SK-N-SH (cell line): ENCODE results near the gene CNNM1. TPM values are rescaled to one million over a fixed set of nuclear protein-coding genes. Genes with fewer than 3 reads are reported as not detected.

ENCODE experiments used
- CTCF ChIA-PET: fragments of 300-600, 350-600 bp; formaldehyde crosslinking; extraction: SDS; loops from one replicate; lab custom pipeline; 2021; lab: Yijun Ruan, JAX
- POLR2A ChIA-PET: fragments of 350-600 bp; sonication (Branson Sonifier 250); formaldehyde crosslinking; extraction: SDS; loops from one replicate; lab custom pipeline; 2020; ENCODE audit warnings: antibody characterized with exemption, inconsistent platforms; lab: Yijun Ruan, JAX
- DNase-seq: peaks from one replicate; pipeline ENCODE4 v3.0.0; 2012
- H2AFZ ChIP-seq: fragments of 200-600 bp; sonication (generic); 2 replicates; pipeline ENCODE4 v1.8.1; 2016; ENCODE audit warnings: antibody characterized with exemption, mild to moderate bottlenecking, low read depth
- H3F3A ChIP-seq: fragments of 200-600 bp; sonication (generic); replicated peaks from 2 replicates; pipeline ENCODE3; 2016; ENCODE audit warnings: antibody characterized with exemption, mild to moderate bottlenecking; ENCODE audit not compliant: insufficient read depth
- H3K27ac ChIP-seq, 2 experiments: fragments of 200-500 bp in 1 of 2; fragments of 200-600 bp in 1 of 2; sonication (Bioruptor generic) in 1 of 2; sonication (generic), shearing (Covaris generic) in 1 of 2; 2 replicates each; pipeline versions ENCODE4 v1.5.1 to v1.6.1; 2014 to 2016; ENCODE audit warnings: low read depth in 2 of 2, inconsistent platforms in 1 of 2, low read length in 1 of 2, mild to moderate bottlenecking in 1 of 2, mixed read lengths in 1 of 2
- H3K27me3 ChIP-seq: fragments of 200-600 bp; sonication (generic), shearing (Covaris generic); 2 replicates; pipeline ENCODE4 v1.6.1; 2016; ENCODE audit warnings: mixed run types; ENCODE audit not compliant: insufficient read depth
- H3K36me3 ChIP-seq, 2 experiments: fragments of 200-500 bp in 1 of 2; fragments of 200-600 bp in 1 of 2; sonication (Bioruptor generic) in 1 of 2; sonication (generic) in 1 of 2; replicated peaks in 1 of 2; 2 replicates each; pipeline versions ENCODE3 to v1.5.1; 2014 to 2016; ENCODE audit warnings: low read length in 1 of 2, mild to moderate bottlenecking in 1 of 2; ENCODE audit not compliant: insufficient read depth in 2 of 2, control insufficient read depth in 1 of 2
- H3K4me1 ChIP-seq, 2 experiments: fragments of 200-500 bp in 1 of 2; fragments of 200-600 bp in 1 of 2; sonication (Bioruptor generic) in 1 of 2; sonication (generic), shearing (Covaris generic) in 1 of 2; 2 replicates each; pipeline versions ENCODE4 v1.5.1 to v1.6.1; 2014 to 2016; ENCODE audit warnings: low read depth in 1 of 2, low read length in 1 of 2, mixed run types in 1 of 2; ENCODE audit not compliant: insufficient read depth in 2 of 2, control insufficient read depth in 1 of 2
- H3K4me2 ChIP-seq: fragments of 200-600 bp; sonication (generic), shearing (Covaris generic); 2 replicates; pipeline ENCODE4 v1.6.1; 2017; ENCODE audit warnings: mixed run types
- H3K4me3 ChIP-seq, 2 experiments: fragments of 200-500 bp in 1 of 2; fragments of 200-600 bp in 1 of 2; sonication (Bioruptor generic) in 1 of 2; sonication (generic), shearing (Covaris generic) in 1 of 2; 2 replicates each; pipeline versions ENCODE4 v1.5.1 to v1.8.1; 2014 to 2016; ENCODE audit warnings: low read depth in 2 of 2, inconsistent platforms in 1 of 2, low read length in 1 of 2, mild to moderate bottlenecking in 1 of 2, mixed read lengths in 1 of 2, moderate library complexity in 1 of 2
- H3K79me2 ChIP-seq: fragments of 200-600 bp; sonication (generic); 2 replicates; pipeline ENCODE4 v1.8.1; 2017; ENCODE audit warnings: mild to moderate bottlenecking; ENCODE audit not compliant: insufficient read depth
- H3K9ac ChIP-seq: fragments of 200-600 bp; sonication (generic); 2 replicates; pipeline ENCODE4 v1.6.1; 2017; ENCODE audit warnings: mixed run types
- H3K9me2 ChIP-seq: fragments of 200-600 bp; sonication (generic); 2 replicates; pipeline ENCODE4 v1.6.1; 2017; ENCODE audit warnings: mixed run types
- H3K9me3 ChIP-seq: fragments of 200-600 bp; sonication (generic); 2 replicates; pipeline ENCODE4 v1.6.1; 2017; ENCODE audit warnings: mixed run types, mild to moderate bottlenecking, moderate library complexity
- H4K20me1 ChIP-seq: fragments of 200-600 bp; sonication (generic); 2 replicates; pipeline ENCODE4 v1.6.1; 2017; ENCODE audit warnings: mild to moderate bottlenecking, mixed run types; ENCODE audit not compliant: insufficient read depth
- CTCF ChIP-seq: fragments of 200-600 bp; sonication (generic); IDR thresholded peaks from 2 replicates; pipeline ENCODE4 v1.6.1; 2017; ENCODE audit warnings: antibody characterized with exemption, mild to moderate bottlenecking, moderate library complexity
- ELF1 ChIP-seq: IDR thresholded peaks from 2 replicates; pipeline ENCODE4 v1.4.0; 2012
- FOSL2 ChIP-seq: IDR thresholded peaks from 2 replicates; pipeline ENCODE4 v1.4.0; 2012; ENCODE audit warnings: low read depth, mild to moderate bottlenecking, moderate library complexity, borderline replicate concordance
- FOXJ3 ChIP-seq: sonication (generic); formaldehyde crosslinking; IDR thresholded peaks from 2 replicates; pipeline ENCODE4 v1.5.1; 2020; ENCODE audit warnings: mild to moderate bottlenecking, missing genetic modification reagents
- FOXM1 ChIP-seq: IDR thresholded peaks from 2 replicates; pipeline ENCODE4 v1.4.0; 2012; ENCODE audit warnings: low read depth, mild to moderate bottlenecking
- MXI1 ChIP-seq: IDR thresholded peaks from 2 replicates; pipeline ENCODE4 v1.6.1; 2012; ENCODE audit warnings: mild to moderate bottlenecking, low read depth, low read length, improper control_type of control experiment
- NFIC ChIP-seq: IDR thresholded peaks from 2 replicates; pipeline ENCODE4 v1.4.0; 2012; ENCODE audit warnings: borderline replicate concordance
- NRF1 ChIP-seq: IDR thresholded peaks from 2 replicates; pipeline ENCODE4 v1.6.1; 2012; ENCODE audit warnings: low read depth, mild to moderate bottlenecking, low read length
- RCOR1 ChIP-seq: fragments of 150-350 bp; IDR thresholded peaks from 2 replicates; pipeline ENCODE4 v1.6.1; 2017; ENCODE audit warnings: antibody characterized with exemption, low read length
- SIN3A ChIP-seq: IDR thresholded peaks from 2 replicates; pipeline ENCODE4 v1.6.1; 2012; ENCODE audit warnings: low read depth, mild to moderate bottlenecking, low read length, moderate library complexity, borderline replicate concordance
- SMC3 ChIP-seq: IDR thresholded peaks from 2 replicates; pipeline ENCODE4 v1.6.1; 2012; ENCODE audit warnings: low read depth, low read length, improper control_type of control experiment
- TEAD4 ChIP-seq: IDR thresholded peaks from 2 replicates; pipeline ENCODE4 v1.4.0; 2012; ENCODE audit warnings: mild to moderate bottlenecking, borderline replicate concordance; ENCODE audit not compliant: insufficient read depth
- YY1 ChIP-seq: IDR thresholded peaks from 2 replicates; pipeline ENCODE4 v1.4.0; 2012; ENCODE audit warnings: low read depth, mild to moderate bottlenecking
- WGBS: methylation state at CpG from one replicate; pipeline ENCODE4 v1.1.6; 2017; ENCODE audit warnings: low lambda C conversion rate; 5-methylcytosine and 5-hydroxymethylcytosine counted together
- polyA plus RNA-seq, 3 experiments: library from polyadenylated mRNA; depleted of rRNA; stranded (reverse); fragments of >200 nt; gene quantifications; 2 replicates each; pipeline ENCODE4 v1.2.3, GENCODE V29; 2012
- TF ChIP-seq, protein P1 (sequence below): IDR thresholded peaks from 2 replicates; pipeline ENCODE4 v1.4.0; 2012; ENCODE audit warnings: low read depth, borderline replicate concordance
- TF ChIP-seq, protein P2 (sequence below): IDR thresholded peaks from 2 replicates; pipeline ENCODE4 v1.6.1; 2012; ENCODE audit warnings: mild to moderate bottlenecking, low read depth, low read length, moderate library complexity

Gene CNNM1
- polyA plus RNA-seq, 1 of the 3 experiments (the other 2 are of a cell fraction), result 0.12 TPM

DNA sequence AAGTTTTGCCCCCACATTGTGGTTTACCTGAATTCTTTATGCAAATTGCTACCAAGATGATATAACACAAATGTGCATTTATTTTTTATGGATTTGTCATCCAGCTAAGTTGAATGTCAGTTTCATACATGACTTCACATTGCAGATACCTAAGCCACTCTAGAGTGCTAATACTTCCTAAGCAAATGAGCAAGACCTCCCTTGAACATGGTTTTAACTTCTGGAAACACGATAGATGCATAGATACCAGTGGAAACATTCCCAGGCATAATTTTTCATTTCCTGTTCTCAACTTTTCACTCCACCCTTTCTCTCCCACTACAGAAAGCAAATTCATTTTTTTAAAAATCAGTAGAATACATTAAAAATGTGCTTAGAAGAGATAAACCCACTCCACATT, 81.0 kb downstream of the CNNM1 start:
- H3K27ac ChIP-seq, result no peak overlapping the region
- TF ChIP-seq SIN3A, result no peak
- TF ChIP-seq, protein P1, sequence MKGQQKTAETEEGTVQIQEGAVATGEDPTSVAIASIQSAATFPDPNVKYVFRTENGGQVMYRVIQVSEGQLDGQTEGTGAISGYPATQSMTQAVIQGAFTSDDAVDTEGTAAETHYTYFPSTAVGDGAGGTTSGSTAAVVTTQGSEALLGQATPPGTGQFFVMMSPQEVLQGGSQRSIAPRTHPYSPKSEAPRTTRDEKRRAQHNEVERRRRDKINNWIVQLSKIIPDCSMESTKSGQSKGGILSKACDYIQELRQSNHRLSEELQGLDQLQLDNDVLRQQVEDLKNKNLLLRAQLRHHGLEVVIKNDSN, result no peak
- no peak for TF ChIP-seq ELF1
- no peak for TF ChIP-seq NFIC
- TF ChIP-seq RCOR1, result no peak
- TF ChIP-seq TEAD4, result no peak
- no peak for TF ChIP-seq MXI1
- no peak for TF ChIP-seq FOXJ3 (CRISPR knock-in tag)
- TF ChIP-seq, protein P2, sequence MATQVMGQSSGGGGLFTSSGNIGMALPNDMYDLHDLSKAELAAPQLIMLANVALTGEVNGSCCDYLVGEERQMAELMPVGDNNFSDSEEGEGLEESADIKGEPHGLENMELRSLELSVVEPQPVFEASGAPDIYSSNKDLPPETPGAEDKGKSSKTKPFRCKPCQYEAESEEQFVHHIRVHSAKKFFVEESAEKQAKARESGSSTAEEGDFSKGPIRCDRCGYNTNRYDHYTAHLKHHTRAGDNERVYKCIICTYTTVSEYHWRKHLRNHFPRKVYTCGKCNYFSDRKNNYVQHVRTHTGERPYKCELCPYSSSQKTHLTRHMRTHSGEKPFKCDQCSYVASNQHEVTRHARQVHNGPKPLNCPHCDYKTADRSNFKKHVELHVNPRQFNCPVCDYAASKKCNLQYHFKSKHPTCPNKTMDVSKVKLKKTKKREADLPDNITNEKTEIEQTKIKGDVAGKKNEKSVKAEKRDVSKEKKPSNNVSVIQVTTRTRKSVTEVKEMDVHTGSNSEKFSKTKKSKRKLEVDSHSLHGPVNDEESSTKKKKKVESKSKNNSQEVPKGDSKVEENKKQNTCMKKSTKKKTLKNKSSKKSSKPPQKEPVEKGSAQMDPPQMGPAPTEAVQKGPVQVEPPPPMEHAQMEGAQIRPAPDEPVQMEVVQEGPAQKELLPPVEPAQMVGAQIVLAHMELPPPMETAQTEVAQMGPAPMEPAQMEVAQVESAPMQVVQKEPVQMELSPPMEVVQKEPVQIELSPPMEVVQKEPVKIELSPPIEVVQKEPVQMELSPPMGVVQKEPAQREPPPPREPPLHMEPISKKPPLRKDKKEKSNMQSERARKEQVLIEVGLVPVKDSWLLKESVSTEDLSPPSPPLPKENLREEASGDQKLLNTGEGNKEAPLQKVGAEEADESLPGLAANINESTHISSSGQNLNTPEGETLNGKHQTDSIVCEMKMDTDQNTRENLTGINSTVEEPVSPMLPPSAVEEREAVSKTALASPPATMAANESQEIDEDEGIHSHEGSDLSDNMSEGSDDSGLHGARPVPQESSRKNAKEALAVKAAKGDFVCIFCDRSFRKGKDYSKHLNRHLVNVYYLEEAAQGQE, result no peak
- no peak for TF ChIP-seq SMC3
- no peak for TF ChIP-seq FOXM1
- H3K36me3 ChIP-seq, result peaks cover 6 to 10% of the 10 kb centered on the region in 2 experiments
- ChIA-PET CTCF (interaction anchor here (0.7 to 2.3 kb wide), 2 partner anchors 17 to 202 kb away, joined by 4 to 8 read pairs; no protein-coding TSS in a partner anchor), POLR2A (no interaction called here)
- H3K9me2 ChIP-seq, result no peaks in the 10 kb centered on the region
- H3K9me3 ChIP-seq, result no peaks in the 10 kb centered on the region
- no peak for DNase-seq
- WGBS, result 91% methylated on average over 1 of the region's 1 CpG
- no peaks in the 10 kb centered on the region for H3F3A ChIP-seq
- no peak overlapping the region for H2AFZ ChIP-seq
- H3K4me2 ChIP-seq, result no peak overlapping the region
- H3K9ac ChIP-seq, result no peak overlapping the region
- H3K79me2 ChIP-seq, result no peaks in the 10 kb centered on the region
- H4K20me1 ChIP-seq, result no peaks in the 10 kb centered on the region
- H3K4me1 ChIP-seq, result no peaks in the 10 kb centered on the region
- H3K27me3 ChIP-seq, result no peaks in the 10 kb centered on the region
- H3K4me3 ChIP-seq, result no peak overlapping the region

DNA sequence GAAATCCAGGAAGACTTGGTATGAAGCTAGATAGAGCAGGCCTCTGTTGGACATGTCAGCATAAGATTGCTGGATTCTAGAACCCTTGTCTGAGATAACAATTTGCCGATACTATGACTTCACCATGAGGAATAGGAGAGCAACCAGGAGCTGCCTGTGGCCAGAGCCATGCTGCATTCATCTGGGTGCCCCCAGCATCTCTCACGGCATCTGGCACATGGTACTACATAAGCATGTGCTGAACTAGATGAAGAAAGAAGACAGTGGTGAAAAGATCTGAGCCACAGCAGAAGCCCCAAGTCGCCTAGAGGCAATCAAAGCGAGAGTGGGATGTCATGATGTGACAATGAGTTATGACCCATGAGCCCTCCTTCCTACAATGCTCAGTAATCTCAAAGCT, 81.7 kb downstream of the CNNM1 start:
- TF ChIP-seq YY1 (no peak), FOSL2 (no peak), CTCF (no peak), NRF1 (no peak), FOXJ3 (CRISPR knock-in tag) (no peak)
- DNase-seq, result no peak
- CTCF ChIA-PET, result interaction anchor here (0.7 to 0.9 kb wide), 2 partner anchors 19 to 201 kb away, joined by 4 read pairs; no protein-coding TSS in a partner anchor
- H3K4me1 ChIP-seq, result no peaks in the 10 kb centered on the region
- no peak overlapping the region for H3K9ac ChIP-seq
- no peaks in the 10 kb centered on the region for H3K9me3 ChIP-seq
- H3K27me3 ChIP-seq, result no peaks in the 10 kb centered on the region
- peaks cover 0 to 6% of the 10 kb centered on the region in 2 experiments for H3K36me3 ChIP-seq
- 90% methylated on average over 4 of the region's 4 CpGs for WGBS
- H4K20me1 ChIP-seq, result no peaks in the 10 kb centered on the region
- H3F3A ChIP-seq, result no peaks in the 10 kb centered on the region
- POLR2A ChIA-PET, result no interaction called here
- no peak overlapping the region for H3K27ac ChIP-seq
- H3K4me2 ChIP-seq, result no peak overlapping the region
- no peaks in the 10 kb centered on the region for H3K79me2 ChIP-seq
- no peak overlapping the region for H2AFZ ChIP-seq
- H3K9me2 ChIP-seq, result no peaks in the 10 kb centered on the region
- no peak overlapping the region for H3K4me3 ChIP-seq
